Measurements from ENCODE around the gene UNC13D.
"Not testable (repeated sequence)": the region's sequence is repeated elsewhere in the genome, so short reads cannot be mapped to it uniquely, and the experiment has no call there.

Gene UNC13D

GRCh38 chr17:75872434-75873351 lies 28.5 kb upstream of the UNC13D start:
- FAIRE-seq (no peak), DNase-seq (ENCODE audit: insufficient read length, low spot score) (no peak)
- TF ChIP-seq CTCF (IDR thresholded peaks at IDR 0.05; ENCODE audit: insufficient read depth, missing control alignments) = no peak

- not testable (repeated sequence) for DNase-seq (ENCODE audit: insufficient read length, low spot score); FAIRE-seq
Measured at GRCh38 chr17:75870228-75870627, 26.0 kb upstream of the UNC13D start.

GRCh38 chr17:75869282-75870141 lies 25.3 kb upstream of the UNC13D start:
- DNase-seq (ENCODE audit: insufficient read length, low spot score) (no peak), FAIRE-seq (no peak)
- TF ChIP-seq CTCF (IDR thresholded peaks at IDR 0.05; ENCODE audit: insufficient read depth, missing control alignments) = no peak

- not testable (repeated sequence) for FAIRE-seq
Measured at GRCh38 chr17:75868730-75869281, 24.6 kb upstream of the UNC13D start.

GRCh38 chr17:75865404-75866188 lies 21.4 kb upstream of the UNC13D start:
- not testable (repeated sequence) for FAIRE-seq; DNase-seq (ENCODE audit: insufficient read length, low spot score)

More at GRCh38 chr17:75868730-75869281, 24.6 kb upstream of the UNC13D start:
- not testable (repeated sequence) for DNase-seq (ENCODE audit: insufficient read length, low spot score)

GRCh38 chr17:75864887-75865286 lies 20.7 kb upstream of the UNC13D start:
- DNase-seq (ENCODE audit: insufficient read length, low spot score) = not testable (repeated sequence)

GRCh38 chr17:75864448-75864871 lies 20.3 kb upstream of the UNC13D start:
- FAIRE-seq (no peak), DNase-seq (ENCODE audit: insufficient read length, low spot score) (peak; percentile 5)
- no peak for TF ChIP-seq CTCF (IDR thresholded peaks at IDR 0.05; ENCODE audit: insufficient read depth, missing control alignments)

More at GRCh38 chr17:75864887-75865286, 20.7 kb upstream of the UNC13D start:
- FAIRE-seq = not testable (repeated sequence)

GRCh38 chr17:75861927-75862317 lies 17.7 kb upstream of the UNC13D start:
- TF ChIP-seq CTCF (IDR thresholded peaks at IDR 0.05; ENCODE audit: insufficient read depth, missing control alignments) = no peak
- DNase-seq (ENCODE audit: insufficient read length, low spot score) (no peak), FAIRE-seq (no peak)

- DNase-seq (ENCODE audit: insufficient read length, low spot score); FAIRE-seq: not testable (repeated sequence)
Measured at GRCh38 chr17:75859358-75859757, 15.2 kb upstream of the UNC13D start.
